ENCODE measurements around the gene POLR1G.

- TF ChIP-seq CTCF (IDR thresholded peaks at IDR 0.05) (no peak), POLR2A (IDR thresholded peaks at IDR 0.05) (no peak)
Measured at GRCh38 chr19:45356760-45357444, 49.5 kb upstream of the POLR1G start.

All from uterus (tissue), 2 donors.